Activated CD8-positive, alpha-beta memory T cell treated with anti-CD3 and anti-CD28 coated beads for 48 hours (primary cell): ENCODE results near the gene TSKS.
A peak's percentile ranks its signal among the peaks of the same experiment; 100 is the strongest.
"Not testable (repeated sequence)": the region's sequence is repeated elsewhere in the genome, so short reads cannot be mapped to it uniquely, and the experiment has no call there.

Source experiments
- DNase-seq, 3 experiments: peaks; one replicate each; pipeline ENCODE4 v3.0.0-alpha.2; 2020; ENCODE audit warnings: low read depth in 2 of 3, low spot score in 2 of 3

The TSKS gene

GRCh38 chr19:49767381-49767780 lies 4.3 kb upstream of the TSKS start:
- no peak for DNase-seq

DNA sequence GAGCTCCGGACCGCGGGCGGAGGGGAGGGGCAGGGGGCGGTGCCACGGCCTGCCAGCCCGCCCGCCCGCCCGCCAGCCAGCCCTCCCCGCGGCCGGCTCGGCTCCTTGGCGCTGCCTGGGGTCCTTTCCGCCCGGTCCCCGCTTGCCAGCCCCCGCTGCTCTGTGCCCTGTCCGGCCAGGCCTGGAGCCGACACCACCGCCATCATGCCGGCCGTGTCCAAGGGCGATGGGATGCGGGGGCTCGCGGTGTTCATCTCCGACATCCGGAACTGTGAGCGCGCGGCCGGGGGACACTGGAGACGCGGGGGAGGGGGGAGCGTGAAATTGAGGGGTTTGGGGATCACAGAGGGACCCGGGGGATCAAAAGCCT lies 3.8 kb upstream of the TSKS start, which contains the start of gene AP2A1:
TSS of gene AP2A1 (plus strand) at position 72 of the 370 bp plus-strand sequence. CDS start at position 205, 133 bp downstream.
- peak in 2 of 3 experiments; percentile 10 to 36 for DNase-seq

DNA sequence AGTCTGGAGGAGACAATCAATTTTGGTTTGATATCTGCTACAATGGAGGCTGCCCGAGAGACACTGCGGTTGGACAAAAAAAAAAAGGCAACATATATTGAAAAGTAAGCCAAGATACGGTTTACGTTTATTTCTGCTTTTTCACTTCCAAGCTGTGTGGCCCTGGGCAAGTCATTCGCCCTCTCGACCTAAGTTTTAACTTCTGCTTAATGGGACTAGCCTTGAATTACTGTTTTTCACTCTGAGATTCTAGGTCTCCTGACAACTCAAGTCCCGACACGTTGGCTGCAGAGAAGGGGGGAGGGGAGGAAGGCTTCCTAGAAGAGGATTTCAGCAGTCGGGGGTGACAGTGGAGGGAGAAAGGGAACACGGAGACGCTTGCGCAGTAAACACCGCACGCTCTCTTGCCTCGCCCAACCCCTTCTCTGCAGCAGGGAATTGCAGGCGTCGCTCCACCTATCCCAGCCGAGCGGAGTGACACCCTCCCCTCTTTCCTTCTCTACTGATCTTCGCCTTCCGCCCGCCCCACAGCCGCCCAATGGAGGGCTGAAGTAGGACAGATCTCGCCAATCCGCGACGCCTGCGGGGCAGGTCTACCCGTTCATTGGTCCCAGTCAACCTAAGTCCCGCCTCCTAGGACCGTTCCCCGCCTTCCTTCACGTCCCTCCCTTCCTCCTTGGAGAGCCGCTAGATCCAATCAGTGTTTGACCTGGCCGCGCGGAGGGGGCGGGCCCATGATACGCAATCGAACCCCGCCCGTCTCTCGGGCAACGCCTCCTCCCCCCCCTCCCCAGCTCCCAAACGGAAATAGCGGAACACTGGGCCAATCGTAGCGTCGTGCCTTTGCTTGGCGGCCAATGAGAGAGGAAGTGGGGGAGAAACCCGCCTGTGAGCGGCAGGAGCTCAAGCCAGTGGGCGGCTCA lies 3.2 kb upstream of the TSKS start:
- DNase-seq, result peak; percentile 82 to 99 (median 91)

DNA sequence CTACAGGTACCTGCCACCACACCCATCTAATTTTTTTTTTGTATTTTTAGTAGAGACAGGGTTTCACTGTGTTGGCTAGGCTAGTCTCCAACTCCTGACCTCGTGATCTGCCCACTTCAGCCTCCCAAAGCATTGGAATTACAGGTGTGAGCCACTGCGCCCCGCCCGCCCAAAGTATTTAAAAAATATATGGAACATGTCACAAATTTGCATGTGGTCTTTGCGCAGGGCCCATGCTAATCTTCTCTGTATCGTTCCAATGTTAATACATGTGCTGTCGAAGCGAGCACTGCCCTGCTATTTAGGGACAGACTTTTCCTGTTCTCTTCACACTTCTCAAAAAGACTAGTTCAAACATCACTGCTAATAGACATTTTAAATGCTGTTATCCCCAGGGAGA lies 1.2 kb upstream of the TSKS start:
- DNase-seq, result no peak

- DNase-seq, result no peak
These were observed 1.3 kb downstream of the TSKS start for GRCh38 chr19:49761625-49762311.

GRCh38 chr19:49761249-49761624 lies 1.9 kb downstream of the TSKS start:
- no peak for DNase-seq

DNA sequence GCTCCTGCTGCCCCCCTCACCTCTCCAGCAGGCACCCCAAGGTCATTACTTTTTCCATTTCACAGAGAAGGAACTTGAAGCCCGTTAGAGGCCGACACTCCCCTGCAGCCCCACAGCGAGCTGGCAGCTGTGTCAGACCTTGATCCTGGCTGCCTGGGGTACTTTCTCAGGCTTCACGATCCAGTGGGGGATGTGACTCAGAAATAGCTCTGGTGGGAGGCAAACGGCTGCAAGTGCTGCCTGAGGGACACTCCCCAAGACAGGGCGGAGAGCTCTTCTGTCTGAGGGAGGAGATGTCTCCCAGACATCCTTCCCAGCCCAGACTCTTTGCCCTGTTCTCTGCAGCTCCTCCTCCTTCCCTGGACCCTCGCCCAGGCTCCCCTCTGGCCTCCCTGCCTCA lies 4.8 kb downstream of the TSKS start:
- no peak for DNase-seq

DNA sequence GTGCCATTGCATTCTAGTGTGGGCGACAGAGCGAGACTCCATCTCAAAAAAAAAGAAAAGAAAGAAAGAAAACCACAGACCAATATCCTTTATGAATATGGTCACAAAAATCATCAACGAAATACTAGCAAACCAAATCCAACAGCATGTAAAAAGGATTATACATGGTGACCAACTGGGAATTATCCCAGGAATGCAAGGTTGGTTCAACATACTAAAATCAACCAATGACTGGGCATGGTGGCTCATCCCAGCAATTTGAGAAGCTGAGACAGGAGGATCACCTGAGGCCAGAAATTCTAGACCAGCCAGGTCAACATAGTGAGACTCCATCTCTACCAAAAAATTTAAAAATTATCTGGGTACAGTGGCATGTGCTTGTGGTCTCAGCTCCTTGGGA lies 7.2 kb downstream of the TSKS start:
- DNase-seq, result no peak

DNA sequence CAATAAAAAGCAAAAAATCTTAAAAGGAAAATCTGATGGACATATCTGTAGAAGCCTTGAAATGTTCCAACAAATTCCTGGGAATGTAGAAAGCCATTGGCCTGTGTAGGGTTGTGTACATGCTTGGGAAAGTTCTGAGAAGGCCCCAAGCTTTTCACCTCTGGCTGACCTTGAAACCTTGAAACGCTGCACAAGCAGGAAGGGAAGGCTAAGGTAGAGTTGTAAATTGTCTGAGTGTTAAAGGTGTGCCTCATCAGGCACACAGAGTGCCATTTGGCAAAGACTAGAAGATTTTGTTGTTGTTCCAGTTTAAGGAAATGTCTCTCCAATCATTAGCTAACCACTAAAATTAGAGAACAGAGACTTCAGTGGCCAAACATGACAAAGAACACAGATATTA lies 10.4 kb downstream of the TSKS start:
- no peak for DNase-seq

GRCh38 chr19:49749771-49750170 lies 13.3 kb downstream of the TSKS start:
- DNase-seq, result no peak

DNA sequence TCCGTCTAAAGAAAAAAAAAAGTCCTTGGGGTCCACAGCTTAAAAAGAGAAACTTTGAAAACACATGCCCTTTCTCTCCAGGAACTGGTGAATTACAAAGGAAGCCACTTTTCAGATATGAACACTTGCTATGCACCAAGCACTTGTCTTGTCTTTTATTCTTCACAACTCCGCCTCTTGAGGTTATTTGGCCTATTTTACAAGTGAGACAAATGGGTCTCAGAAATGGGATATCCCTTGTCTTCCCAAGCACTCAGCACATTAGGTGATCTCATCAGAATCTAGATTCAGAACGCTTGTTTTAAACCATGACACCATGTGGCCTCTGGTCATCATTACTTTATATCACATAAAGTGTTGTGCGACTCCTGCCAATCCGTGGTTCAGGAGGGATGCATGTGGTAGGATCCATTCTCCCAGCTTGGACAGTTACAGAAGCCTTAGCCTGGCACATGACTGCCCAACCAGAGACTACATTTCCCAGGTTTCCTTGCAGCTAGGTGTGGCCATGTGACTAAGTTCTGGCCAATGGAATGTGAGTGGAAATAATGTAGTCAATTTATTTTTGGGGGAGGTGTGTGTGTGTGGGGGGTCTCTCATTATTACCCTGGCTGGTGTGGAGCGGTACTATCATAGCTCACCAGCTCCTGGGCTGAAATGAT lies 13.9 kb downstream of the TSKS start:
- DNase-seq, result no peak

DNA sequence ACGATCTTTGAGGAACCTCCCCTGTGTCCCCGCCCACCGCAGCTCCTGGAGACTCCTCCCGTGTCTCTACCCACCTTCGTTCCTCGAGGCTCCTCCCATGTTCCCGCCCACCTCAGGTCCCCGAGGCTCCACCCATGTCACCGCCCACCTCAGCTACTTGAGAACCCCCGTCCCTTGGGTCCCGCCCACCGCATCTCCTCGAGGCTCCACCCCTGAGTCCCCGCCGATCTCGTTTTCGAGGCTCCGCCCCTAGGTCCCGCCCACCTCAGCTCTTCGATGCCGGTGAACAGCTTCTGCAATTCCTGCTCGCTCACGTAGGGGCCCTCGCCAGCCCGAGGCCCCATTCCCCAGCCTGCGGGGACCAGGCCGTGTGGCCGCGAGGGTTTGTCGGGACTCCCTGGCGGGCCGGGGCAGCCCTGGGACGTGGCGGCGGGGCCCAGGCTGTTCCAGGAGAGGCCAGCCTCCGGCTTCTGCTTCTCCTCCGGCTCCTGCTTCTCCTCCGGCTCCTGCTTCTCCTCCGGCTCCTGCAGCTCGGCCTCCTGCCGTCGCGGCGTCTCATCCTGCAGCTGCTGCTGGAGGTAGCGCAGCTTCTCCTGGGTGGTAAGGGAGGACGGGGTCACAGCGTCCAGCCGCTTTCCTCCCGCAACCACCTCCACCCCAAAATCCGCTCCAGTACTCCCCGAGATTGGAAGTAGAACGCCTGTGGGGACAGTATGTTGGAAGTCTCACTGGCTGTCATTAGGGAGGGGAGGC lies 16.7 kb downstream of the TSKS start:
- DNase-seq, result peak in 1 of 3 experiments; percentile 55

DNA sequence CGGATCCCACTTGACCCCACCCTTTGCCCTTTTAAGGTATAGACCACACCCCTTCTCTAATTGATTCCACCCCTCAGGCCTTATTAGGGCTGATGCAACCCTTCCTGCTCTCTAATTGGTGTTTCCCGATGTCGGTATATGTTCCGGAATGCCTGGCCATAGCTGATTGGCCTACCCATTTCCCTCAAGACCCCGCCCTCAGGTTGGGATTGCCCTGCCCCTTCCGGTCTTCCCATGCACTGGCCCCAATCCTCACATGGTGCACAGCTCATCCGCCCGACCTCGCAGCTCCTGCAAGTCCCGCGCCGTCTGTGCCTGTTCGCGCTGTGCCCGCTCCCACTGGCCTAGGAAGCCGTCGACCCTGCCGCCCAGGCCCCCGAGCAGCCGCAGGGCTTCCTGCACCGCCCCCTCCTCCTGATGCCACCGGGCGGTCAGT lies 18.1 kb downstream of the TSKS start:
- no peak for DNase-seq

GRCh38 chr19:49741210-49741844 lies 21.8 kb downstream of the TSKS start:
- DNase-seq, result no peak

DNA sequence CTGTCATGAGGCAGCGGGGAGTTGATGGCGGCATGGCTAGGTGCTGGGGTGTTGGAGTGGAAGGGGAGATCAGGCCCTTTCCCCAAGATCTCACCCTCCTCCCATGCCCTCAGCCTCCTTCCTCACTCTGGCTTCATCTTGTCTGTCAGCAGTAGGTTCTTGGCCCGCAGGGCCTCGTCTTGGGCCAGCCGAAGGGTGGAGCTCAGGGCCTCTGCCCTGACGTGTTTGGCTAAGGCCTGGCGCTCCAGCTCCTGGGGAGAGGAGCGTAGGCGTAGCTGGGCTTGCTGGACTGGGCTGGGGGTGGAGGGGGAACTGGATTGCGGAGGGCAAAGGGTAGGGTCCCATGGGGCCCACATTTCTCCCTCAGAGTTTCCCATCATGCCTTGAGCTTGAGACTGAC lies 23.2 kb downstream of the TSKS start:
- DNase-seq, result no peak

GRCh38 chr19:49739098-49739497 lies 24.0 kb downstream of the TSKS start:
- no peak for DNase-seq

DNA sequence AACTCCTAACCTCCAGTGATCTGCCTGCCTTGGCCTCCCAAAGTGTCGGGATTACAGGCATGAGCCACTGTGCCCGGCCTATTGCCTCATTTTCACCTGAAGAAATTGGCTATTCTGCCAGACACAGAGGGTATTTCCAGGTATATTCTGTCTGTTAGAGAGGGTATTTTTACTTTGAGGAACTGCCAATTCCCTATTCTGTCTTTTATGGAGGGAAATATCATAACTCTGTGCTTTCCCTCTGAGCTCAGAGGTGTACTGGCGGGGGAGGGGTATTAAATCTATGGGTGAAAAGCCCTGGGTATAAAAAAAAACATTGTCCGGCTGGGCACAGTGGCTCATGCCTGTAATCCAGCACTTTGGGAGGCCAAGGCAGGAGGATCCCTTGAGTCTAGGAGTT lies 24.8 kb downstream of the TSKS start:
- no peak for DNase-seq

DNA sequence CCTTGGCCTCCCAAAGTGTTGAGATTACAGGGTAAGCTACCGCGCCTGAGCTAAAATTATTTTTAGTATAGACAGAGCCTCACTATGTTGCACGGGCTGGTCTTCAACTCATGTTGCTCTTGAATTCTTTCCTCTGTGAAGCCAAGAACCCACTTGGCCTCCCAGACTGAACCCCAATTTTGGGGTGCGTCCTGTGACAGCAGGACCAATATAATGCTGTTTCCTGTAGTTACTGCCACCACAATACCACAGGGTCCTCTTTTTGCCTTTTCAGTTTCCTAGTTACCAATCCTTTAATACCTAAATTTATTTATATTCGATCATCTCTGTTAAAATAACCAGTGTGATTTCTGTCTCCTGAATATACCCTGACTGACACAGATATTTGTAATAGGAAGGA lies 32.9 kb downstream of the TSKS start:
- DNase-seq, result no peak

GRCh38 chr19:49727217-49728030 lies 35.7 kb downstream of the TSKS start:
- DNase-seq, result no peak

DNA sequence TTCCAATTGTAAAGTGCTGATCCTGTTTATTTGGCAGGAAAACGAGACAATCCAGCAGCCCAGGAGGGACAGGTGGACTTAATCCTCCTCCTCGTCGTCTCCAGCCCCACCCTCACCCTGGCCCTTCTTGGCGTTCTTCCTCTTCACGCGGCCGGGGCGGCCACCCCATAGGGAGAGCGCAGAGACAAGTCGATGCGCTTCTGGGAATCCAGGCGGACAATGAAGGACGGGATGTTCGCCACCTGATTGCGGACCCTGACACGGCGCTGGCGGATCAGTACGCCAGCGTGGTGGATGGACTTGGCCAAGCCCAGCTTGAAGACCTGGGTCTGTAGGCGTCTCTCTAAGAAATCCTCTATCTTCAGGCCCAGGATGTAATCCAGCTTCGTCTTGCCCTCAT lies 43.7 kb downstream of the TSKS start:
- not testable (repeated sequence) for DNase-seq
